Common myeloid progenitor, CD34-positive (primary cell): ENCODE results near the gene ADGRB3.

Source experiments
- CTCF ChIA-PET: fragments of 350-600 bp; sonication (Branson Sonifier 250); formaldehyde crosslinking; loops from one replicate; lab custom pipeline; 2021; ENCODE audit warnings: antibody characterized with exemption; lab: Charles Lee
- POLR2A ChIA-PET: fragments of 350-600 bp; sonication (Branson Sonifier 250); formaldehyde crosslinking; loops from one replicate; lab custom pipeline; 2021; ENCODE audit warnings: antibody characterized with exemption; lab: Charles Lee
- DNase-seq, 3 donors: peaks; one replicate each; pipeline versions ENCODE4 v3.0.0 to v3.0.0-alpha.2; 2013
- H3K27ac ChIP-seq, 2 experiments: 1 replicate in 1 of 2; 2 replicates in 1 of 2; pipeline ENCODE4 v1.7.0; 2013; ENCODE audit warnings: inconsistent platforms in 2 of 2, low read length in 2 of 2, mild to moderate bottlenecking in 2 of 2, low read depth in 1 of 2, moderate library complexity in 1 of 2; ENCODE audit not compliant: severe bottlenecking in 2 of 2, insufficient read depth in 1 of 2, poor library complexity in 1 of 2
- H3K27me3 ChIP-seq, 5 experiments: replicated peaks in 2 of 5; 1 replicate in 3 of 5; 2 replicates in 2 of 5; pipeline versions ENCODE4 v1.6.1 to v1.7.0; 2013; ENCODE audit warnings: low read length in 4 of 5, mild to moderate bottlenecking in 2 of 5, moderate library complexity in 2 of 5, inconsistent platforms in 1 of 5; ENCODE audit not compliant: insufficient read depth in 5 of 5, control insufficient read depth in 4 of 5
- H3K36me3 ChIP-seq, 4 experiments: 1 replicate in 2 of 4; 2 replicates in 2 of 4; pipeline versions ENCODE4 v1.6.1 to v1.7.0; 2013; ENCODE audit warnings: low read length in 3 of 4, control low read depth in 1 of 4, mild to moderate bottlenecking in 1 of 4; ENCODE audit not compliant: control insufficient read depth in 4 of 4, insufficient read depth in 4 of 4
- H3K4me1 ChIP-seq, 4 experiments: 1 replicate in 3 of 4; 2 replicates in 1 of 4; pipeline versions ENCODE4 v1.6.1 to v1.7.1; 2013; ENCODE audit warnings: low read length in 3 of 4, mild to moderate bottlenecking in 3 of 4, control low read depth in 1 of 4, inconsistent platforms in 1 of 4, moderate library complexity in 1 of 4; ENCODE audit not compliant: control insufficient read depth in 4 of 4, insufficient read depth in 4 of 4; ENCODE audit errors: control extremely low read depth in 1 of 4
- H3K4me3 ChIP-seq, 7 experiments: 1 replicate in 4 of 7; 2 replicates in 3 of 7; pipeline versions ENCODE4 v1.5.1 to v1.7.0; 2013; ENCODE audit warnings: mild to moderate bottlenecking in 7 of 7, low read length in 6 of 7, moderate library complexity in 6 of 7, inconsistent platforms in 2 of 7, low read depth in 2 of 7, control low read depth in 1 of 7; ENCODE audit not compliant: insufficient read depth in 4 of 7, control insufficient read depth in 1 of 7; ENCODE audit errors: extremely low read depth in 1 of 7
- H3K9me3 ChIP-seq, 5 experiments: 1 replicate in 4 of 5; 2 replicates in 1 of 5; pipeline versions ENCODE4 v1.6.1 to v1.7.1; 2013; ENCODE audit warnings: low read length in 4 of 5, mild to moderate bottlenecking in 2 of 5, inconsistent platforms in 1 of 5, low read depth in 1 of 5, moderate library complexity in 1 of 5; ENCODE audit not compliant: control insufficient read depth in 4 of 5, insufficient read depth in 2 of 5; ENCODE audit errors: control extremely low read depth in 1 of 5
- WGBS: methylation state at CpG from one replicate; pipeline ENCODE4 v1.1.5; 2013; ENCODE audit not compliant: insufficient coverage; 5-methylcytosine and 5-hydroxymethylcytosine counted together

The ADGRB3 gene

GRCh38 chr6:69145062-69145461 is 510.0 kb downstream of the ADGRB3 start:
- H3K27ac ChIP-seq, result no peak overlapping the region
- H3K4me3 ChIP-seq, result no peak overlapping the region
- 80% methylated on average over 5 of the region's 6 CpGs for WGBS
- CTCF ChIA-PET, result no interaction called here
- POLR2A ChIA-PET, result no interaction called here
- peaks cover 0 to 7% (median 4%) of the 10 kb centered on the region in 5 experiments for H3K9me3 ChIP-seq
- no peaks in the 10 kb centered on the region for H3K27me3 ChIP-seq
- no peaks in the 10 kb centered on the region for H3K36me3 ChIP-seq
- no peaks in the 10 kb centered on the region for H3K4me1 ChIP-seq
- DNase-seq, result no peak

- no peak overlapping the region for H3K4me3 ChIP-seq
- H3K27ac ChIP-seq, result no peak overlapping the region
- POLR2A ChIA-PET, result no interaction called here
- peaks cover 0 to 7% (median 4%) of the 10 kb centered on the region in 5 experiments for H3K9me3 ChIP-seq
- CTCF ChIA-PET, result no interaction called here
- 100% methylated on average over 1 of the region's 1 CpG for WGBS
- H3K36me3 ChIP-seq, result no peaks in the 10 kb centered on the region
- no peaks in the 10 kb centered on the region for H3K27me3 ChIP-seq
- no peak for DNase-seq
- H3K4me1 ChIP-seq, result no peaks in the 10 kb centered on the region
These were observed 511.3 kb downstream of the ADGRB3 start for GRCh38 chr6:69146385-69146784.

GRCh38 chr6:69155467-69155866 is 520.4 kb downstream of the ADGRB3 start:
- no CpG with 5 or more reads among the region's 1 CpG for WGBS
- no peaks in the 10 kb centered on the region for H3K9me3 ChIP-seq
- no peaks in the 10 kb centered on the region for H3K4me1 ChIP-seq
- no peak for DNase-seq
- no peaks in the 10 kb centered on the region for H3K27me3 ChIP-seq
- no peak overlapping the region for H3K4me3 ChIP-seq
- ChIA-PET POLR2A (no interaction called here), CTCF (no interaction called here)
- no peaks in the 10 kb centered on the region for H3K36me3 ChIP-seq
- H3K27ac ChIP-seq, result no peak overlapping the region

- Histone ChIP-seq H3K27me3 (no peaks in the 10 kb centered on the region), H3K4me3 (no peak overlapping the region), H3K27ac (no peak overlapping the region), H3K36me3 (no peaks in the 10 kb centered on the region), H3K4me1 (no peaks in the 10 kb centered on the region), H3K9me3 (no peaks in the 10 kb centered on the region)
- POLR2A ChIA-PET, result no interaction called here
- no peak for DNase-seq
- 90% methylated on average over 1 of the region's 1 CpG for WGBS
- CTCF ChIA-PET, result no interaction called here
These were observed 527.7 kb downstream of the ADGRB3 start for GRCh38 chr6:69162811-69163210.

GRCh38 chr6:69164564-69165229 is 529.6 kb downstream of the ADGRB3 start:
- Histone ChIP-seq H3K4me3 (no peak overlapping the region), H3K4me1 (no peaks in the 10 kb centered on the region), H3K27ac (no peak overlapping the region), H3K27me3 (no peaks in the 10 kb centered on the region), H3K36me3 (no peaks in the 10 kb centered on the region), H3K9me3 (no peaks in the 10 kb centered on the region)
- no peak for DNase-seq
- WGBS, result 86% methylated on average over 4 of the region's 4 CpGs
- ChIA-PET POLR2A (no interaction called here), CTCF (no interaction called here)

GRCh38 chr6:69179681-69180080 is 544.6 kb downstream of the ADGRB3 start:
- no peak overlapping the region for H3K27ac ChIP-seq
- no peaks in the 10 kb centered on the region for H3K4me1 ChIP-seq
- DNase-seq, result no peak
- POLR2A ChIA-PET, result no interaction called here
- H3K9me3 ChIP-seq, result peaks cover 0 to 4% (median 0%) of the 10 kb centered on the region in 5 experiments
- H3K4me3 ChIP-seq, result no peak overlapping the region
- H3K36me3 ChIP-seq, result no peaks in the 10 kb centered on the region
- CTCF ChIA-PET, result no interaction called here
- no peaks in the 10 kb centered on the region for H3K27me3 ChIP-seq

- 95% methylated on average over 6 of the region's 7 CpGs for WGBS
- Histone ChIP-seq H3K27ac (no peak overlapping the region), H3K4me3 (no peak overlapping the region), H3K36me3 (no peaks in the 10 kb centered on the region), H3K9me3 (peaks cover 0 to 4% (median 0%) of the 10 kb centered on the region in 5 experiments), H3K27me3 (no peaks in the 10 kb centered on the region), H3K4me1 (no peaks in the 10 kb centered on the region)
- POLR2A ChIA-PET, result no interaction called here
- no peak for DNase-seq
- CTCF ChIA-PET, result no interaction called here
These were observed 545.4 kb downstream of the ADGRB3 start for GRCh38 chr6:69180361-69181067.
